ENCODE results near the gene POLR2C. TPM values are rescaled to one million over a fixed set of nuclear protein-coding genes. Genes with fewer than 3 reads are reported as not detected.
A peak's percentile ranks its signal among the peaks of the same experiment; 100 is the strongest.

The POLR2C gene
- total and polyA plus RNA-seq, 2 of the 13 experiments (the other 11 are each of a cell fraction or from before 2014, with no cell fraction given), result 104 to 216 TPM

- TF ChIP-seq ZNF362 (CRISPR knock-in tag; IDR thresholded peaks at IDR 0.05; ENCODE audit: borderline replicate concordance) (peak; percentile 25; the same call in 1 of the 2 replicates), BRF2 (CRISPR knock-in tag; IDR thresholded peaks at IDR 0.05) (no peak), ZSCAN31 (CRISPR knock-in tag; IDR thresholded peaks at IDR 0.05; ENCODE audit: low read depth) (no peak), ZNF687 (CRISPR knock-in tag; IDR thresholded peaks at IDR 0.05) (peak; percentile 46), ZNF788 (CRISPR knock-in tag; IDR thresholded peaks at IDR 0.05; ENCODE audit: borderline replicate concordance) (no peak), SAFB2 (CRISPR knock-in tag; IDR thresholded peaks at IDR 0.05; ENCODE audit: borderline replicate concordance, low read depth) (no peak), ZBTB34 (CRISPR knock-in tag; IDR thresholded peaks at IDR 0.05) (no peak), ZNF607 (CRISPR knock-in tag; IDR thresholded peaks at IDR 0.05; ENCODE audit: borderline replicate concordance) (no peak), ZNF770 (CRISPR knock-in tag; IDR thresholded peaks at IDR 0.05) (peak; percentile 68), ZNF17 (CRISPR knock-in tag; IDR thresholded peaks at IDR 0.05) (no peak), GLI4 (CRISPR knock-in tag; IDR thresholded peaks at IDR 0.05; ENCODE audit: borderline replicate concordance) (no peak), HIVEP1 (CRISPR knock-in tag; IDR thresholded peaks at IDR 0.05) (no peak), MTA1 (CRISPR knock-in tag; IDR thresholded peaks at IDR 0.05; ENCODE audit: borderline replicate concordance) (no peak), ZNF564 (CRISPR knock-in tag; IDR thresholded peaks at IDR 0.05) (no peak), ZFP1 (CRISPR knock-in tag; IDR thresholded peaks at IDR 0.05) (no peak), ETS1 (CRISPR knock-in tag; IDR thresholded peaks at IDR 0.05) (no peak), ZBTB7A (CRISPR knock-in tag; IDR thresholded peaks at IDR 0.05) (no peak), BCL6 (CRISPR knock-in tag; IDR thresholded peaks at IDR 0.05) (no peak), ZKSCAN5 (CRISPR knock-in tag; IDR thresholded peaks at IDR 0.05) (no peak)
Measured at GRCh38 chr16:57500578-57501111, 38.2 kb downstream of the POLR2C start (continued).
